NCI-H510A (cell line): ENCODE measurements around the gene SNX32.
A peak's percentile ranks its signal among the peaks of the same experiment; 100 is the strongest.

ENCODE experiments used
- DNase-seq: peaks from one replicate; lab custom pipeline; 2025; lab: John Stamatoyannopoulos, UW

Gene SNX32

GRCh38 chr11:65856689-65857499 lies 23.1 kb downstream of the SNX32 start:
- DNase-seq, result peak; percentile 65

- no peak for DNase-seq
Measured at GRCh38 chr11:65857500-65857852, 23.7 kb downstream of the SNX32 start.

GRCh38 chr11:65857853-65858680 lies 24.3 kb downstream of the SNX32 start, which contains the start of gene CFL1:
TSS of gene CFL1 (minus strand) at chr11:65858180. CDS start at chr11:65858099, 81 bp downstream.
- DNase-seq, result peak; percentile 96

GRCh38 chr11:65858681-65859087 lies 24.9 kb downstream of the SNX32 start:
- no peak for DNase-seq

GRCh38 chr11:65859095-65859811 lies 25.5 kb downstream of the SNX32 start:
- peak; percentile 99 for DNase-seq

- no peak for DNase-seq
Measured at GRCh38 chr11:65859812-65860277, 26.1 kb downstream of the SNX32 start.

GRCh38 chr11:65860278-65861164 lies 26.8 kb downstream of the SNX32 start, which contains the start of gene MUS81:
TSS of gene MUS81 (plus strand) at chr11:65860433. CDS start at chr11:65860754, 321 bp downstream.
- DNase-seq, result peak; percentile 93

- no peak for DNase-seq
Measured at GRCh38 chr11:65861165-65861505, 27.4 kb downstream of the SNX32 start.

- DNase-seq, result no peak
Measured at GRCh38 chr11:65861533-65862183, 27.9 kb downstream of the SNX32 start.

- no peak for DNase-seq
Measured at GRCh38 chr11:65862191-65862735, 28.5 kb downstream of the SNX32 start.

- no peak for DNase-seq
Measured at GRCh38 chr11:65862941-65863888, 29.5 kb downstream of the SNX32 start.

GRCh38 chr11:65863889-65864705 lies 30.3 kb downstream of the SNX32 start:
- DNase-seq, result no peak

GRCh38 chr11:65864706-65865471 lies 31.1 kb downstream of the SNX32 start:
- DNase-seq, result no peak

- no peak for DNase-seq
Measured at GRCh38 chr11:65865550-65866172, 31.9 kb downstream of the SNX32 start.

- no peak for DNase-seq
Measured at GRCh38 chr11:65866509-65867283, 32.9 kb downstream of the SNX32 start.
